NCI-H1436 (cell line): ENCODE data around the gene SRL.

Source experiments
- DNase-seq: peaks from one replicate; lab custom pipeline; 2025; lab: John Stamatoyannopoulos, UW

SRL gene

GRCh38 chr16:4200781-4201137 is 41.1 kb downstream of the SRL start:
- DNase-seq, result no peak

GRCh38 chr16:4200000-4200780 is 41.7 kb downstream of the SRL start:
- peak; percentile 78 for DNase-seq

- DNase-seq, result no peak
These were observed 43.1 kb downstream of the SRL start for GRCh38 chr16:4198816-4199215.

- DNase-seq, result no peak
These were observed 47.2 kb downstream of the SRL start for GRCh38 chr16:4194661-4195060.

GRCh38 chr16:4193920-4194319 is 48.0 kb downstream of the SRL start:
- no peak for DNase-seq

- no peak for DNase-seq
These were observed 49.7 kb downstream of the SRL start for GRCh38 chr16:4192206-4192605.

- no peak for DNase-seq
These were observed 51.1 kb downstream of the SRL start for GRCh38 chr16:4190712-4191333.

- DNase-seq, result no peak
These were observed 51.8 kb downstream of the SRL start for GRCh38 chr16:4190086-4190485.

GRCh38 chr16:4184038-4184702 is 57.7 kb downstream of the SRL start:
- DNase-seq, result no peak

GRCh38 chr16:4183237-4184037 is 58.4 kb downstream of the SRL start:
- DNase-seq, result peak; percentile 88

- no peak for DNase-seq
These were observed 59.2 kb downstream of the SRL start for GRCh38 chr16:4182581-4183236.

GRCh38 chr16:4180511-4180910 is 61.4 kb downstream of the SRL start:
- DNase-seq, result no peak

- no peak for DNase-seq
These were observed 62.1 kb downstream of the SRL start for GRCh38 chr16:4179763-4180260.

GRCh38 chr16:4179020-4179419 is 62.9 kb downstream of the SRL start:
- no peak for DNase-seq

- no peak for DNase-seq
These were observed 63.3 kb downstream of the SRL start for GRCh38 chr16:4178468-4179010.

- peak; percentile 47 for DNase-seq
These were observed 64.9 kb downstream of the SRL start for GRCh38 chr16:4176906-4177417.

- DNase-seq, result no peak
These were observed 66.0 kb downstream of the SRL start for GRCh38 chr16:4175849-4176248.

- no peak for DNase-seq
These were observed 69.8 kb downstream of the SRL start for GRCh38 chr16:4172070-4172469.

- no peak for DNase-seq
These were observed 72.5 kb downstream of the SRL start for GRCh38 chr16:4169415-4169814.

GRCh38 chr16:4166821-4167220 is 75.1 kb downstream of the SRL start:
- DNase-seq, result no peak
